Activated T-cell treated with anti-CD3 and anti-CD28 coated beads, Interleukin-2, amount 50 U/mL, for 48 hours (primary cell): ENCODE results near the gene ROBO1.

Experiments
- DNase-seq, 2 experiments: peaks; one replicate each; pipeline ENCODE4 v3.0.0-alpha.2; 2020

The ROBO1 gene

DNA sequence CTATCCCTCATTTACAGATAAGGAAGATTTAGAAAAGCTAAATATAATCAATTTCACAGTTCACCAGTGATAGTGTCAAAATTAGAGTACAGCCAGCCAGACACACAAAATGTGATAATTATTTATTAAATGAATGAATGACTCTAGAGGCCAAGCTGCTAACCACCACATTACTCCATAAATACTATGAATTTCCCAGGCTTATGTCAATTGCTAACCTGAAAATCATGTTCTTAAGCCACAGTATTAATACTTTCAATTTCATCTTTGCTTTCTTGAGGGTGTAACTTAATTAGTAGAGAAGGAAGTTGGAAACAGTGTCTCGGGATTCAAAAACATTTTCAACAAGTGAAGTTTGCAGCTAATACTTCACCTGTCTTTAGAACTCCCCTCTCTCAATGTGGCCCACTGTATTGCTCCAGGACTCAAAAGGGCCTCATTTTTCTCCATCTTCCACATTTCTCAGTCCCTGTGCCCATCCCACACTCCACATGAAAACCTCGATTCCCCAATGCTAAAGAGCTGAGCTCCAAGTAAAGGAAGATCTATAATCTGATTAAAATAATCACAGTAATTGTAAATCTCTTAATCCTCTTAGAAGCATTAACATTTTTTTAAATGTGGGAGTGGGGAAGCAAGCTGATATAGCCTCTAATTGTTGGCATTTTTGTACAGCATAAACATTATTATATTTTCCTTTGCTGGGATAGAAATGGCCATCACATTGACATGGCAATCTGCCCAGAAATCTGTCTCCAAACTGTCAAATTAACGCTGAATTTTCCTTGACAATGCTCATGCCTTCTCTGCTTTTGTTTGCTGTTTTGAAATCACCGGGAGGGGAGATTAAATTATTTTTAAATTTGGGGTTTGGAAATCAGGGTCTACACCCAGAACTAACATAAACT lies 765.1 kb downstream of the ROBO1 start:
- DNase-seq: no peak

DNA sequence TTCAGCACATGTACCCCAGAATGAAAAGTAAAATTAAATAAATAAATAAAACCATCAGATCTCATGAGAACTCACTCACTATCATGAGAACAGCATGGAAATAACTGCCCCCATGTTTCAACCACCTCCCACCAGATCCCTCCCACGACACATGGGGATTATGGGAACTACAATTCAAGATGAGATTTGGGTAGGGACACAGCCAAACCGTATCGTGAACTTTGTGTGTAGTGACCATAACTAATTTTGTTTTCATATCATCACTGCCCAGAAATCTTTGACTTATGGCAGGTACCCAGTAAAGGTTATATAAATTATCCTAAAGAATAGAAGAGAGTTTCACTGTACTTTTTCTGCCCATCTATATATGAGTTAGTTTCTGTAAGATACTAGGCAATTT lies 766.5 kb downstream of the ROBO1 start:
- DNase-seq: no peak

DNA sequence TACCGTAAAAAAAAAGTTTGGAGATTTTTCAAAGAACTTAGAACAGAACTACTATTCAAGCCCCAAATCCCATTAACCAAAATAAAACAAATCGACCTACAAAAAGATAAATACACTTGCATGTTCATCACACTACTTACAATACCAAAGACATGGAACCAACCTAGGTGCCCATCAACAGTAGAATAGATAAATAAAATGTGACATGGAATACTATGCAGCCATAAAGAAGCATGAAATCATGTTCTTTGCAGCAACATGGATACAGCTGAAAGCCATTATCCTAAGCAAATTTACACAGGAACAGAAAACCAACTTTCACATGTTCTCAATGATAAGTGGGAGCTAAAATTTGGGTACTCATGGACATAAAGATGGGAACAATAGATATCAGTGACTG lies 768.7 kb downstream of the ROBO1 start:
- DNase-seq: no peak

- no peak for DNase-seq
Measured at GRCh38 chr3:78995087-78995486, 772.7 kb downstream of the ROBO1 start.

DNA sequence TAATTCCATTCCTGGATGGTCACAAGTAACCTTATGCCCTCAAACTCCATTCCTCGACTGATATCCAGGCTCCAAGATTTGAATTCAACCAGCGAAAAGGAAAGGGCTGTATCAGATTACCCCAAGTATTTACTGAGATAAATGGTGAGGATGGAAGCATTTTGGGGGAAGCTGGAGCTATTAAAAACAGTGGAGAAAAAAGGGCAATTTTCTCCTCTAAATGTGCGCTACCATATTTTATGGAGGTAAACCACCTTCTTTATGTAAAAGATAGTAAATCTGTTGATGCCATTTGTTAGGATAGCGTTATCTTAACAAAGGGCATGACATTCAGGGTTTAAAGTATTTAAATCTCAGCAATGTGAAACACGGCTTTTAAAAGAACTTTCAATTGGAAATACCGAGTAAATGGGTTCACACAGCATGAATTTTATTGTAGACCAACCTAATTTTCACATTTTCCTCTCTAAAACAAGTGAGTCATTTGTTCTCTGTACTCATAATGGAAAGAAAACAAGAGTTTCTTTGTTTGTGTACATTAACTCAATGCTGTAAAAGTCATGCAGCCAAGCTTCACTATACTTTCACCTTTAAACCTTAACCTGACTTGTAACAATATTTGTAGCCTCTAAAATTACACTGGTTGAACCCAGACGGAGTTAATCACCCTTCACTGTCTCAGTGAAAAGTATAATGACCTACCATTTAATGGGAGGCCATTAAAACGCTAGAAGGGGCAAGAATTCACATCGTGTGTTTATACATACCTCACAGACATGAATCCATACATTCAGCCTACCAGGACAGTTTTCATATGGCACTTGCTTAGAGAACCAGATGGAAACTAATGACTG lies 773.4 kb downstream of the ROBO1 start:
- no peak for DNase-seq

DNA sequence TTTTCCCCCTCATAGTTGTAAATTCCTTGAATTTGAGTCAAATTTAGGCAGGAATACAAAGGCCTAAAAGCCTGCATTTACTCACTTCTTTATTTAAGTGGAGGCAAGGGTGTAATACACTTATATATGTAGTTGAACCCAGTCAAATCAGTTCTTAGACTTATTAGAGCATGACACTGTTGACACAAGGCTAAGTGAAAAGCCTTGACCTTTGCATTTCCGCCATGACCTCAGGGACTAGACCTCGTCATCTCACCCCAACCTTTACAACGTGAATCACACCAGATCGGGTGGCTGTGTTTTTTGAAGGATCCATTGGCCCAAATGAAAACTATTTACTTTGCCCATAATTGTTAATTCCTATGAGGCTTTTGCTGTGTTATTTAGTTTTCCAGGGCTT lies 774.4 kb downstream of the ROBO1 start:
- no peak for DNase-seq

- DNase-seq: no peak
Measured at GRCh38 chr3:78992830-78993229, 775.0 kb downstream of the ROBO1 start.

DNA sequence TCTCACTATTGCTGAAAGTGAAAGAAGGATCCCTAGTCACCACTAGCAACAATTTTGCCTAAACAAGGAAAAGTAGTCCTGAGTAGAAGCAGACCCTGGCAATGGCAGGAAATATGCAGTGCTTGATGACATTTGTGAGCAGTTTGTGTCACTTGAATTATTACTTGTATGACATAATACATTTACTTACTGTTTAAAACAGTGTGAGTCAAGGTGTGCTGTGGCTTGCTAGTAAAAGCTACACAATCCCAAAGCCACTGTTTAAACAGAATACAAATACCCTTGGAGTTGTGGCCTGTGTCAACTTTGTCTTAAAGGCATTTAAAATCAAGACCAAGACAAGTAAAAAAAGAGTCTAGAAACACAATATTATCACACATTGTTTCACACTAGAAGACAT lies 775.4 kb downstream of the ROBO1 start:
- DNase-seq: no peak

- DNase-seq: no peak
Measured at GRCh38 chr3:78991656-78992055, 776.1 kb downstream of the ROBO1 start.

GRCh38 chr3:78990156-78990555 lies 777.6 kb downstream of the ROBO1 start:
- no peak for DNase-seq

DNA sequence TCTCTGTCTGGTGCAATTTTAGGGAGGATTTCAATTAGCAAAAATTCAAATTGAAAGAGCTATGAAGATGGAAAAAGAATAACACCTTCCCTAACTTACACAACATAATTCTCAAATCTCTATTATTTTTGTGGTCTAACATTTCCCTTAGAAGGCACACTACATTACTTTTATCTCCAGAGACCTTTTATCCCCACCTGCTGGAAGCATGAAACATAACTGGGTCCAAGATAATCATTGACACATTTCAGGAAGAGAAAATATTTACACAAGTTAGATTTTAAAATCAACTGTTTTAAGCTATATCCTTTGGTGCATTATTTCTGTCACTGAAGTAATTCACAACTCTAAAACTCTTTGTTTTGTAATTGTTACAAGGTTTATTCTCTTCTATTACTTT lies 779.5 kb downstream of the ROBO1 start:
- no peak for DNase-seq

DNA sequence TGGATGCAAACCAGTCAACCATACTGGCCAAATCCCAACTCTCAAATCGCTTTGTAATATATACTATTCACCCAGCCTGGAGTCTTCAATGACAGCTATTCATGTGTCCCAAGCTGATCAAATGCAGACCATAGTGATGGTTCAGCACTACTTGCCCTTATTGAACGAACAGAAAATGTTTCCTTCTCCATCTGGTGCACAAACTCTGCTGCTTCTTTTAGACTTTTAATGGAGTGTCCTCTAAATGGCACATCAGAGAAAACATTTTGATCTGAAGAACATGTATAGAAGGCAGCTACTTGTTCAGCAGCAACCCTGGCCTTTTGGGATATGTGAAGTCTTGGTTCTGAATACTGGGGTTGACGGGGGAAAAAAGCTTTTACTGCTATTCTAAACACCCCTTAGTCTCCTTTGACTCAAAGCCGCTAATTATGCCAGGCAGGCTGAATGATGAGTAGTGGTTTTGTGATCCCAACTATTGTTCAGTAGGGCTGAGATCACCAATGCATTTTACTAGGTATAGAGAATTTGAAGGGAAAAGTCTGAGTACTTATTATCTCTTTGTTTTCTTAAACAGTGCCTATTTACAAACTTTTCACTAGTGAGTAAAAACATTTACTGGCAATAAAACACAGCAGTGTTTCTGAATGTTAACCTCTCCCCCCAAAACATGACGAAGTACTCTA lies 781.2 kb downstream of the ROBO1 start:
- no peak for DNase-seq

- DNase-seq: no peak
Measured at GRCh38 chr3:78985981-78986380, 781.8 kb downstream of the ROBO1 start.

GRCh38 chr3:78979028-78979427 lies 788.8 kb downstream of the ROBO1 start:
- DNase-seq: no peak

- DNase-seq: no peak
Measured at GRCh38 chr3:78978037-78978436, 789.8 kb downstream of the ROBO1 start.

DNA sequence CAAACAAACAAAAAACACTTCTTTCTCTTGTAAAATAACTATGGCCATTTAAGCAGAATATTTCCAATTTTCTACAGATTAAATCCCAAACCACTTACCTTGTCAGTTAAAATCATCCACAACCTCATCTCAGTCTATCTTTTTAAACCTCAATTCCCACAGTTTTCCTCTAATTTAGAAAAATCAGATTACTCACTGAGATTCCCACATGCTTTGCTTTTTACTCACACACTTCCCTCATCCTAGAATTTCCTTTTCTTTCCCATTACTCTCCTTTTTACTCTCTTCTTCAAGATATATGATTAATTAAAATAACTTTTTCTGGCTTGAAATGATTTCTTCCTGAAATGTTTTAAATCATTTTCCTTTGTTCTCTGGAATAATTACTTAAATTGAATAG lies 790.7 kb downstream of the ROBO1 start:
- no peak for DNase-seq

- no peak for DNase-seq
Measured at GRCh38 chr3:78976200-78976599, 791.6 kb downstream of the ROBO1 start.

GRCh38 chr3:78974181-78974790 lies 793.5 kb downstream of the ROBO1 start:
- no peak for DNase-seq

DNA sequence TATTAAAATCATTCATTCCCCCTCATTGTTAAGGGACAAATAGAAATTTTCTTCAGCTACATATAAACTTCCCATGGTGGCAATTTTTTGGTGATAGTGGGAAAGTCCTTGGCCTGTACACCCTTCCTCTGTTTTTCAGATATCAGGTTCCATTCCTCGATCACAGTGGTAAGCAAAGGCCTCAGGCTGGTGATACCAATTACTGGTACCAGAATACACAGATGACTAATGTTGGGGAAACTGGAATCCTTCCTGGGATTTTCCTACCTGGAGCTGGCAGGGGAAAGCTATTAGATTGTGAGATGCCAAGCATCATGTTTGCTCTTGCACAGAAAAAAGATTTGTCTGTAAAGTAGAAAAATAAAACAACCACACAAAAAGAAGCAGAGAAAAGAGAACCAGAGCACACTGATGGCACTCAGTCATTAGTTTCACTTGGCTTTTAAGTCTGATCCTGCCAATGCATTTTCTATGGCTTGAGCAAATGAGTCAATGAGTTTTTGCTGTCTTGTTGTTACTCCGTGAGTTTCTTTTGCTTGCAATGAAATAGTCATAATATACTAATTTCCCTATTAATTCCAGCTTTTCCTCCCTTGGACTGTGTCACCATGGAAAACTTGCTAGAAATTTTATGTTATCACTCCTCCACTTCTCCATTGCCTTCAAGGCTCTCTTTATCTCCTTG lies 795.0 kb downstream of the ROBO1 start:
- no peak for DNase-seq

DNA sequence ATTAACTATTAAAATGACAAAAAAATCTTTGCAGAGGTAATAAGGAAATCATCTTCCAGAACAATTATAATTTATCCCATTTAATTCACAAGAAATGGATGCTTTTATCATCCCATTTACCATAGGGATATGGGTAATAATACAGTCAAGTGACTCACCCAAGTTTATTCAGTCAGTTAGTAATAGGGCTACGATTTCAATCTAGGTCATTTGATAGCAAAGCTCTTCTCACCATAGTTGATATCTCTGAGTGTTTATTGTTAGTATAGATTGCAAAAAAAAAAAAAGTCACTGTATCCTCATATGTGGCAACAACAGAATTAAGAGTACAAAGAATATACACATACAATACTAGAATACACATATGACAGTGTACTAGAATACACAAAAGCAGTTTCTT lies 797.1 kb downstream of the ROBO1 start:
- DNase-seq: no peak

- no peak for DNase-seq
Measured at GRCh38 chr3:78969483-78969882, 798.3 kb downstream of the ROBO1 start.

DNA sequence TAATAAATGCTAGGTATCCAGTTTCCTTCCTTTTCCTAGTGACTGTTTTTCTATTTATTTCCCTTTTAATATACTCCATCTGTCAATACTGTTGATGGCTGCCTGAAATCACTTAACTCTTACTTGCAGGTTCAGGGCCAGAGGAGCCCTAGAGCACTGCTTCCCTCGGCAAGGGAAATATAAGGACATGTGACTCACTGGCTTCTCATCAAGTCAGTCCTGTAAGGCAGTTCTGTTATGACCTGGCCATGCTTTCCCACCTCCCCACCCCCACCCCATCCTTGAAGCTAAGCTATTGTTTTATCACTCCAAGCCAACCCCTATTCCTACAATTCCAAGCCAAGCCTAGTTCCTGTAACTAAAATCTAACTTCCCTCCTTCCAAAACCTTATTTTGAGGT lies 800.7 kb downstream of the ROBO1 start:
- no peak for DNase-seq
